NT2/D1 (cell line): ENCODE results near the gene AXL.

Source experiments
- YY1 ChIP-seq: IDR thresholded peaks from 2 replicates; pipeline ENCODE4 v1.6.1; 2011; ENCODE audit not compliant: insufficient read length, insufficient read depth
- ZNF274 ChIP-seq: IDR thresholded peaks from 2 replicates; pipeline ENCODE4 v1.6.1; 2011; ENCODE audit warnings: mild to moderate bottlenecking, low read depth, low read length

- no peak for TF ChIP-seq ZNF274
- no peak for TF ChIP-seq YY1
Measured at GRCh38 chr19:41198559-41198958, 20.5 kb upstream of the AXL start.
